Activated CD4-positive, alpha-beta T cell treated with anti-CD3 and anti-CD28 coated beads, Interleukin-2, amount 50 U/mL, for 1 hour (primary cell): ENCODE data around the gene SLC45A3.

Experiments used
- DNase-seq: peaks from one replicate; pipeline ENCODE4 v3.0.0-alpha.2; 2020

The SLC45A3 gene

GRCh38 chr1:205699416-205699815, 19.1 kb upstream of the SLC45A3 start:
- no peak for DNase-seq

DNA sequence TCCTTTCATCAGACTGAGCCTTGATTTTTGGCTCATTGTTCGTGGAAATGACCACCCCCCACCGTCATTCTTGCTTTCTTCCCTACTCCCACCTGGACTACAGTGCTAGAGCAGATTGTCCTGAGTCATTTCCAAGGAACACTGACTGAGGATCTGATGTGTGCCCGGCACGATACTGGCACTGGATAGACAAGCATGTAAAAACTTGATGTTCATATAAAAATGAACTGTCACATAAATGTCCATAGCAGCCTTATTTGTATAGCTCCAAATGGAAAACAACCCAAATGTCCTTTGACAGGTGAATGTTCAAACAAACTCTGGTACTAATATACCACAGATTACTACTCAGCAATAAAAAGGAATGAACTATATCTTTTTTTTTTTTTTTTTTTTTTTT, 18.6 kb upstream of the SLC45A3 start:
- no peak for DNase-seq

DNA sequence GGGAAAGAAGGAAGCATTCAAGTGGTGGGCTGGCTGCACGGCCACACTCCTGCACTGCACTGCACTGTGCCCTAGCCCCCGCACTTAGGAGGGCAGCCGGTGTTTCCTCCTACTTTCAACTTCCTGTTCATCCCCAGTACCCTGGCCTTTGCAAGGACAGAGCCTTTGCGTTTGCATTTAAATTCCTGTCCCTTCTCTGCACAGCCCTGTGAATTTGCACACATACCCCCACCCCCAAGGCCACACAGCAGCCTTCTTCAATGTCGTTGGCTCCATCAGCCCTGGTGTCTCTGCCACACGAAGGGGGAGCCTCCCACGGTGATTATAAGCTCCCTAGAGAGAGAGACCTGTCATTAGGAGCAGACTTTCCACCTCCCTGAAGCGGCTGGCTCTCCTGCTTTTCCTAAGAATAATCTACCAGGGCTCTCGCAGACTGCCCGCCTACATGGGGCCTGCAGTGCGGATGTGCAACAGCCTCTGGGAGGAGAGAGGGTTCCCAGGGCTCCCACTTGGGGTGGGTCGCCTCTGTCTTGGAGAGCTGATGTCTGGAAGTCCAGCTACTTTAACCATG, 13.2 kb upstream of the SLC45A3 start:
- no peak for DNase-seq

DNA sequence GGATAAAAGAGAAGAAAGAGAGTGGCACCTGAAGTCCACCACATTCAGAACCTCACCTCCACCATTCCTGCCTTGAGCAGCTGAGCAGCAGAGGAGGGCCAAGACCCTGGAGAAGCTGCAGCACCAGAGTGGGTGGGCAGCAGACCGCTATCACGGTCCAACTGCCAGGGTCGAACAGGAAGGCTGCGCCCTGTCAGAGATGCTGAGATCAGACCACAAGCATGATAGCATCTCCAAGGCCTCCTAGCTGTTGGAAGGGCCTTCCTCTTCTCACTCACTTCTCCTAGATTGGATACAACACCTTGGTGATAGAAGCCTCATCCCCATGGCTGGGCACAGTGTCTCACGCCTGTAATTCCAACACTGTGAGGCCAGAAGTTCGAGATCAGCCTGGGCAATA, 12.1 kb upstream of the SLC45A3 start:
- no peak for DNase-seq

DNA sequence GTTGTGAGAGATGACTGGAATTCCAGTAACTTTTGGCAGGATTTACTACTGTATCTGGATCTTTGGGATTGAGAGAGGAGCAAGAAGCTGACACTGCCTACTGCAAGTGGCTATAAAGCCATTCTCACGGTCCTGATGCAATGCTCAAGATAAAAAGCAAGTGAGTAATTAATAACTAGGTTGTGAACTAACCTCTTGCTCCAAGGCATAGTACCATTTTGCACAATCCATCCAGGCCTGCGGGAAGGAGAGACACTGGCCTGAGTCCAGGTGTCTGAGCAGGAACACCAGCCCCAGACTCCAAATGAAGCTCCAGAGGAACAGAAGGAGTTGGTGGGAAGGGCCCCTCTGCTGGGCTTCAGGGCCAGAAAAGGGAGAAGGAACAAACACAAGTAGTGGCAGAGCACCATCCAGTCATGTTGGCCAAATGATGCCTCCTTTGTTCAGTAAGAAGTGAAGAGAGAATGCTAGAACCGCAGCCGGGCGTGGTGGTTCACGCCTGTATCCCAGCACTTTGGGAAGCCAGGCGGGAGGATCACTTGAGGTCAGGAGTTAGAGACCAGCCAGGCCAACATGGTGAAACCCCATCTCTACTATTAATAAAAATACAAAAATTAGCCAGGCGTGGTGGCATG, 9.9 kb upstream of the SLC45A3 start:
- DNase-seq = no peak

- DNase-seq = no peak
Observed at GRCh38 chr1:205689479-205689878, 9.2 kb upstream of the SLC45A3 start.

GRCh38 chr1:205688171-205689080, 8.1 kb upstream of the SLC45A3 start:
- DNase-seq = no peak

GRCh38 chr1:205687242-205687641, 6.9 kb upstream of the SLC45A3 start:
- no peak for DNase-seq

GRCh38 chr1:205681364-205681763, 1.1 kb upstream of the SLC45A3 start:
- DNase-seq = no peak

DNA sequence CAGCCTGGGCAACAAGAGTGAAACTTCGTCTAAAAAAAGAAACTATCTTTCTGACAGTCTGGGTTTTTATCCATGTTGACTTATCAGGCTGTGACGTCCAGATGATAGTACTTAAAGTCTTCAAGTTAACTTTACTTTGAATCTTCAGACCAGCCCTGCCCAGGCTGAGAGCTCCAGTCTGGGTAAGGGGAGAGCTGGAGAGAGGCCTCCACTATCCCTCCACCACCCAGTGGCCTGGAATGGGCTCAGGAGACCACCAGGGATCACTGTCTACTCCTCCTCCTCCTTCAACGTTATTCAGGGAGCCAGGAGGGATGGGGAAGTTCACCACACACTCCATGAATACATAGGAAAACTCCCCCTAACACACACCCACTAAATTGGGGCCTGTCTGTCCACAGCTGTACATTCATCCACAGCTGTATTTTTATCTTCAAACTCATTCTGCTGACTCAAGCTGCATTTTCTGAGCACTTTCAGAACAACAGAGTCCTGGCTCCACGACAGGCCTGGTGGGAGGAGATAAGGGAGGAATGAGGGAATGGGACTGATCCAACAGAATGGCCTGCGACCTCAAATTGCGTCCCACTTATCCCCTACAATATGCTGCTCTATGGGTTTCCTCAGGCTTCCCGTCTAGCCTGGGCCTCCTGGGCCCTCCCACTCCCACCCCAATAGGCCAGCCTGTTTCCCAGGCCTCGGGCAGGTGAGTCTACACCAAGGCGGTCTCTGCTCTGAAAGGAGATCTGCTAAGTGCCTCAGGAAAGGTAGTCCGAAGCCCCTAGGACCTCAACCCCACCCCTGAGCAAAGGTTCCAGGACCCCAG, 1.8 kb downstream of the SLC45A3 start:
- no peak for DNase-seq

DNA sequence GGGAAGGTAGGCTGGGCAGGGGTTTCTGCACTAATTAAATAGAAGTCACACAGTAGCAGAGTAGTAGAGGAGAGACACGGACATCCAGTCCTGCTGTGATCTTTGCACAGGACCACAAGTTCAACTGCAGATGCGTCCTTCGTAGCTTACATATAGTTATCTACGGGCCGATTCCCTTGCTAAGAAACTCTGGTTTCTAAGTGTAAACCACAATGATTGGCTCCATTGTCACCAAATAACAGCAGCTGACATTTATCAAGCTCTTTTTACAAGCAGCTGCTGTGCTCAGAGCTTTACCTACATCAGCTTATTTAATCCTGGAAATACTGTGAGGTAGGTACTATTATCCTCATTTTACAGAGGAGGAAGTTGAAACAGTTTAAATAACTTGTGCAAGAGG, 3.1 kb downstream of the SLC45A3 start:
- DNase-seq = no peak

GRCh38 chr1:205676597-205676996, 3.7 kb downstream of the SLC45A3 start:
- no peak for DNase-seq

- DNase-seq = no peak
Observed at GRCh38 chr1:205676002-205676401, 4.3 kb downstream of the SLC45A3 start.

- no peak for DNase-seq
Observed at GRCh38 chr1:205675247-205675646, 5.1 kb downstream of the SLC45A3 start.

- no peak for DNase-seq
Observed at GRCh38 chr1:205672970-205673369, 7.3 kb downstream of the SLC45A3 start.

GRCh38 chr1:205672395-205672889, 7.9 kb downstream of the SLC45A3 start:
- DNase-seq = no peak

- DNase-seq = no peak
Observed at GRCh38 chr1:205670611-205671430, 9.5 kb downstream of the SLC45A3 start.

DNA sequence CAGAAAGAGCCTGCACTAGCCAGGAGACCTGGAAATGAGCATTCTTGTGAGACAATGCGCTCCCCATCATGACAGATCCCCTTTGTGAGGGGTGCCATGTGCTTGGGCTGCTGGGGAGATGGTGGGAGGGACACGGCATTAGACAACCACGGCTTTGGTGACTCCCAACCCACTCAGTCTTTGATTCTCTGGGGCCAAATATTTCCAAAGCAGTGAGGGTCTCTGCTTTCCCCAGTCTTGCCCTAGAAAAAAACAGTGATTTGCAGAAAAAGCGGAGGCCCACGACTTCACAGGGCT, 10.2 kb downstream of the SLC45A3 start:
- DNase-seq = no peak

DNA sequence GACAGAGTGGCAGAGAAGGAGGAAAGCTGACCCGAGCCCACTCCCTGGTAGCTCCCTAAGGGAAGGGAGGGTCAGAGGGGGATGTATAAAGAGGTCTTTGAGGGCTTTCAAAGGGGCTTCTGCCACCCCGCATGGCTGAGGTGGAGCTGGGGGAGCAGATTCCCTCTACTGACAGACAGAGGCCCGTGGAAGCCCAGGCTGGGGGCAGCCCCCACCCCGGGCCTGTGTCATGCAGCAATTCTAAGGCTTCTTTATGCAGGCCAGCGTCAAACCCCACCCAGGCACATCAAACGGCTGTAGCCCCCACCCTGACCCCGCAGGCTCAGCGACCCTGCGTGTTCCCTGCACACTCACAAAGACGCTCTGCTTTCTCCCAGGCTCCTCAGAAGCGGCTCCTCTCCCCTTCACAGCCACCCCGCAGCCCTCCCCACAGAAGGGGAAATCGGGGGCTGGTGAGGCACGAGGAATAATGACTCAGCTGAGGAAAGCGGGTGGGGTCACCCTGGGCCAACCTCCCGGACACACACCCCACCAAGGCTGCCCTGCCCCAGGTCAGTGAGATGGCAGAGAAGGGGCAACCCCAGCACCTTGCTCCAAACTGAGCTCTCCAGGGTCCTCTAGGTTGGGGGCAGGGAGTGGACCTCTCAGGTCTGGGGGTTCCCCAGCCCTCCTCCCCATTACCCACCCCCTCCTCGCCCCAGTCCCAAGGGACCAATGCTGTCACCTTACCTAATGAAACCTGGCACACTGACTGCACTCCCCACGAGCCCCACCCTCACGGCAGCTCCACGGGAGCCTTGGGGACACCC, 10.8 kb downstream of the SLC45A3 start:
- DNase-seq = no peak

DNA sequence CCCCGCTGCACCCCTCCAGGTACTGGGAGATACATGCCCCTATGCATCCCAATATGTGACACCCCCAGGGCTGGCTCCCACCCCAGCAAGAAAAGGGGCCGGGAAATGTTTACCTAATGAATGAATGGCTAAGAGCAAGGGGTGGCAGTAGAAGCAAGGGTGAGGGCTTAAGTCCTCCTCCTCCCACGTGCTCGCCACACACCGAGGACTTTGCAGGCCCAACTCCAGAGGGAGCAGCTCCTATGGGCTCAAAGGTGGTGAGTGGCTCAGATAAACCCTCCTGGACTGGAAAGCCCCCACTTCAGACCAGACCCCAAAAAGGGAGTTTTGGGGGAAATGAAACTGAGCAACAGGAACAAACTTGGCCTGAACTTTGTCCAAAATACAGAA, 11.4 kb downstream of the SLC45A3 start:
- no peak for DNase-seq

- no peak for DNase-seq
Observed at GRCh38 chr1:205667909-205668643, 12.2 kb downstream of the SLC45A3 start.
